ENCODE data around the gene TXNL4B.
"Not testable (repeated sequence)": the region's sequence is repeated elsewhere in the genome, so short reads cannot be mapped to it uniquely, and the experiment has no call there.

The TXNL4B gene

DNA sequence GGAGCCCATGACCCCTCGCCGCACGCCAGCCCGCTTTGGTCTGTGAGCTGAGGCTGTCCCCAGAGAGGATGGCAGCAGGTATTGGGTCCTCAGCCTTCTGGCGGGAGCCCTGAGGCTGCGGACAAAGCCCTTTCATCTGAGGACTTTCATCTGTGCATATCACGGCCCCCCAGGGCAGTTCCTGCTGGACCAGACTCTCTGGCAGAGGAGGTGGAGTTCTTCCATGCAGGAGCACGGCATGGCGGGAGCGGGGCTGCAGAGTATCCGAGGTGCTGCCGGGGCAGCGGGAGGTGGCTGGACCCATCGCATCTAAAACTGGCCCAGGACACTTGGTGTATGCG lies 19.0 kb upstream of the TXNL4B start:
- DNase-seq (ENCODE audit: low read depth in 2 of 2) = no peak

DNA sequence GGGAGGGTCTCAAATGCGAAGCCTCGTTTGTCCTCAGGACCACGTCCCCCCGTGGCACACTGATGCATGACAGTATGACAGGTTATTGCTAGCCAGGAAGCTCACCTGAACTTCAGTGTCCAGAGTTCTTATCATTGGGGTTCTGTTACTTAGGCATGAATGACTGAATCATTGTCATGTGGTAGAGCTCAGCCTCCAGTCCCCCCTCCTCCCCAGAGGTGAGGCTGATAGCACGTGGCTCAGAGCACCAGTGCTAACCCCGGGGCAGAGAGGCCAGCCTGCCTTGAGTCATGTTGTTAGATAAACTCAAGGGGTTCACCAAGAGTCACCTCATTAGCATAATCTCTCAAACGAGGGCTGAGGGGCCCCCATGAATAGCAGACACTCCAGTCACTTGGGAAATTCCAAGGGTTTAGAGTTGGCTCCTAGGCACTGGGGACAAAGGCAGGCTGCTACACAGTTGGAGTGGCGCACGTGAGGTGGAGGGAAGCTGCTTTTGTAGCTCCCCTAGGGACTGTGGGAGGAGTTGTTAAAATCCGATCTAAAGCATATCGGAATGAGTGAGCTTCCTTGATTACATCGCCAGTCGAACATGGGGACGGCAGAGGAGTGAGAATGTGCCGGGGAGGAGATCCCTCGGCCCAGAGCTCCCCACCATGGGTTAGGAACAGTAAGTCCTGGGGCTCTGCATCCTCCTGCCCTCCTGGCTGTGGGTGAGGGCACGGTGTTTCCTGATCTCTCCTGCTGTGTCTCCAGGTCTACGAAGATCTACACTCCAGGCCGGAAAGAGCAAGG lies 18.4 kb upstream of the TXNL4B start:
- DNase-seq (ENCODE audit: low read depth in 2 of 2) = no peak

DNA sequence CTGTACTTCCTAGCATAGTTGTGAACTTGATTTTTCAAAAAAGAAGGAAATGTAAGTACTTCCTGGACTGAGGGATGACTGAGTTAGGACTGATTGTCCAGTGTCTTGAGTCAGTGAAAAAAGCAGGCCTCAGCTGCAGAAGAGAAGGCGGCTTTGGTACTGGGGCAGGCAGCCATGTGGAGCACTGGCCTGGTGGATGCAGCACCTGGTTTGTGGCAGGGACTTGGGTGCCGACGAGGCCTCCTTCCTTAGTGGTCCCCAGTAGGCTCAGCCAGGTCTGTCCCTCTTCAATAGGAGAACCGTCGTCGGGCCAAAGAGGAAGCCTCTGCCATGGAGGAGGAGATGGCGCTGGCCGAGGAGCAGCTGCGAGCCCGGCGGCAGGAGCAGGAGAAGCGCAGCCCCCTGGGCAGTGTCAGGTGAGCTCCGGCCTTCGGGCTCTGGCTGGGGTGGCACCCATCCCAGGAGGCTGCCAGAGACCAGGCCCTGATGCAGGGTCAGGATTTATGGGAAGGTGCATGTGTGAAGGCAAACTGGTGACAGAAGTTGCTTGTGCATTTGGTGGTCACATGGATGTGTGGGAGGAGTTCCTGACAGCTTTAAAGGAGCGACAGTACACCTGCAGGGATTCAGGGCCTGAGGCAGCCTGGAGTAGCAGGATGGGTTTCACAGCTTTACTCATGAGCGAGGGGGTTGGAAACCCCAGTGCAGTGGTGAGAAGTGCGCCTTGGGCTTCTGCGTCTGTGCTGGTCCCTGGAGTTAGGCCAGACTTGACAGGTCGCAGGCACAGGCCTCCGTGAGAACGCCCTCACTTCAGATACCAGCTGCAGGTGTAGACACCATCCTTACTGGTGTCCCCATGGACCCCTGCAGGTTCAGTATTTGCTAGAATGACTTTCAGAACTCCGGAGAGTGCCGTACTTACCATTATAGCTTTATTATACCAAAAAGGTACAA lies 17.5 kb upstream of the TXNL4B start:
- DNase-seq (ENCODE audit: low read depth in 2 of 2) = no peak

DNA sequence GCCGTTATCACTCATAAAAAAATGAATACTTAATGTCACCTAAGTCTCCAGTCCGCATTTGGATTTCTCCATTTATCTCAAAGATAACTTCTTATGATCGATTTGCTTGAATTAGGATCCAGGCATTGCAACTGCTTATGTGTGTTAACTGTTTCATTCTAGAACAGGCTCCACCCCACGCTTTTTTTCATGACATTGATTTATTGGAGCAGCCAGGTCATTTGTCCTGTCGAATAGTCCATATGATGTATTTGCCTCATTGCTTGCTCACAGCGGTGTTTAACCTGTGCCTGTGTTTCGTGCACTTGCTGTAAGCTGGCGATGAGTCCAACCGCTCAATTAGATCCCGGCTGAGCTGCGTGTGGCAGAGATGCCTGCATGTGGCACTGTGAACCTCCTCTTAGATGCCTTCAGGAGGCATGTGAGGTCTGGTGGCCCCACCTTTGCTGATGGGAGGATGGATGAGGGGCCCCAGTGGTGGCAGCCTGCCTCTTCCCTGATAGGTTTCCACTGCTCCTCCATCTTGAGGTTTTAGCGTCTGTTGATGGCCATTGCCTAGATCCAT lies 16.6 kb upstream of the TXNL4B start:
- DNase-seq (ENCODE audit: low read depth in 2 of 2) = no peak

DNA sequence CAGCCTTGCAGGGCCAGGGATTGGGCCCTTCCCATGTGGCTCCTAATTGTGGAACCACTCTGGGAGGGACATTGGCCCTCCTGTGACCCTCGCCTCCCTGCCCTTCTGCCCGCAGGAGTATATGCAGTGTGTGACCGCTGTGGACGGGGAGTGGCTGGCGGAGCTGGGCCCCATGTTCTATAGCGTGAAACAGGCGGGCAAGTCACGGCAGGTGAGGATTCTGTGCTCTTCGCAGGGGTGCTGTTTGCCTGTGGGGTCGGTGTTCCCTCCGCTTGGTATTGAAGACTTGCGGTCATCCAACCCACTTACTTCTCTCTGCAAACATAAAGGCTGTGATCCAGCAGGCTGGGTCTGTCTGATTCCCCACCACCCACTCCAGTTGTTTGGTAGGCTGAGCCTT lies 15.9 kb upstream of the TXNL4B start:
- no peak for DNase-seq (ENCODE audit: low read depth in 2 of 2)

DNA sequence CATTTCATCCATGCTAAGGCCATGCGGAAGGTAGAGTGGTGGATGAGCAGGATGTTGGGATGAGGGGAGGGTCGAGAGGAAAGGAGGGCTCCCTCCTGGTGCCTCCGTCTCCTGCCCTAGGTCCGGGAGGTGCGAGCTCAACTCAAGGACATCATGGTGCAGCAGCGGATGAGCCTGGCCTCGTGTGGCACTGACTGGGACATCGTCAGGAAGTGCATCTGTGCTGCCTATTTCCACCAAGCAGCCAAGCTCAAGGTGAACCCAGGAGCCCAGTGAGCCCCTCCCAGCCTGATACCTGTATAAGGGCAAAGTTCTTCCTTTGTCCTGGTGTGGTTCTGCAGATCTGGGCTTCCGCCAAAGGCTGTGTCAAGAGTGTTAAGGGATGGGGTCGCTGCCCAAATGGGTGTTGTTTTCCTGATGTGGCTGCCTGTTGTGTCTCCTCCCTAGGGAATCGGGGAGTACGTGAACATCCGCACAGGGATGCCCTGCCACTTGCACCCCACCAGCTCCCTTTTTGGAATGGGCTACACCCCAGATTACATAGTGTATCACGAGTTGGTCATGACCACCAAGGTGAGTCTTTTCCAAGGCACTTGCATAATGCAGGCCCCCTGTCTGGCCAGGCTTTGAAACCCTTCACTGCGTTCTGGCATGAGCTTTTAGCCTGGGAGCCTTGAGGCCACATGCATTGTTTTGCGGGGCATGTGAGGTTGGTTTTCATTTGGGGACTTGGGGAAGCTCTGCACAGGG lies 15.1 kb upstream of the TXNL4B start:
- DNase-seq (ENCODE audit: low read depth in 2 of 2) = no peak

DNA sequence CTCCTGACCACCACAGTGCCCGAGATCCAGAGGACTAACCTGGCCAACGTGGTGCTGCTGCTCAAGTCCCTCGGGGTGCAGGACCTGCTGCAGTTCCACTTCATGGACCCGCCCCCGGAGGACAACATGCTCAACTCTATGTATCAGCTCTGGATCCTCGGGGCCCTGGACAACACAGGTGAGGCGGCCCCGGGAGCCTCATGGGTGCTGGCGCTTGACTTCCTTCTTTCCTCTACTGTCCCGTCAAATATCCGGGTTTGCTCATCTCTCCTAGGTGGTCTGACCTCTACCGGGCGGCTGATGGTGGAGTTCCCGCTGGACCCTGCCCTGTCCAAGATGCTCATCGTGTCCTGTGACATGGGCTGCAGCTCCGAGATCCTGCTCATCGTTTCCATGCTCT lies 14.0 kb upstream of the TXNL4B start:
- DNase-seq (ENCODE audit: low read depth in 2 of 2) = no peak

DNA sequence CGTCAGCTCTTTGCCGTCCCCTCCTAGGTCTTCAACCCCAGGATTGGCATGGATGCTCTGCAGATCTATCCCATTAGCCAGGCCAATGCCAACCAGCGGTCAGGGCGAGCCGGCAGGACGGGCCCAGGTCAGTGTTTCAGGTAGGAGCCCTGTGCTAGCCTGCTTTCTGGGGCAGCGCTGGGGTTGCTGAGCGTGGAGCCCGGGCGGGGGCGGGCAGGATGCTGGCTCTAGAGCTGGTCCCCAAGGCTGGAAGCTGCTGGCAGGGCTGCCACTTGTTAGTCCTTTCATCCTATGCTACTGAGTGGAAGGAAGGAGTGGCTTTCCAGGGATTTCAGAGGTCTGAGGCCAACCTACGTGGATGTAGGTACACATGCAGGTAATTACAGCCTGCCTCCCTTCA lies 12.6 kb upstream of the TXNL4B start:
- no peak for DNase-seq (ENCODE audit: low read depth in 2 of 2)

DNA sequence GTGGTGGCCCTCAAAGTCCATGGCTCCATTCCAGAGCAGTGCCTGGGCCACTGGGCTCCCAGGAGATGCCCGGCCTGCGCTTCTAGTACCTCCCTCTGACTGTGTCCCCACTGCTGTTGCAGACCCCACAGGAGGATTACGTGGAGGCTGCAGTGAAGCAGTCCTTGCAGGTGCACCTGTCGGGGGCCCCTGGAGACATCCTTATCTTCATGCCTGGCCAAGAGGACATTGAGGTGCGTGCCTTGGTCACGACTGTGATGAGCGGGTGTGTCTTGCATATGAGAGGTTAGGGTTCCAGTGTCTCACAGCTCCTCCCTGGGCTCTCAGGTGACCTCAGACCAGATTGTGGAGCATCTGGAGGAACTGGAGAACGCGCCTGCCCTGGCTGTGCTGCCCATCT lies 11.5 kb upstream of the TXNL4B start:
- DNase-seq (ENCODE audit: low read depth in 2 of 2) = no peak

DNA sequence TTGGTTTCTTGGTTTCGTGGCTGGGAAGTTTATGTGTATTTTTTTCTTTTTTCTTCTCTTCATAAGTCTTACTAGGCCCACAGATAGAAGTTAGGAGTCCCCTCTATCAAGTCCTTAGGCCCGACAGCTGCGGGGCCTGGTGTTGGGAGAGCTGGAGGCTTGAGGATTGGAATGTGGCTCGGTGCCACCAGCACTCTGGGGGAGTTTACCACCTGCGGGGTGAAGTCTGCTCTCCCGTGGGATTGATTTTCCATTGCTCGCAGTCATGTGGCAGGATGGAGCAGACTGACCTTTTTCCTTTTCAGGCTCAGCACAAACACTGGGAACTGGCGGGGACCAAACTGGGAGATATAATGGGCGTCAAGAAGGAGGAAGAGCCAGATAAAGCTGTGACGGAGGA lies 7.8 kb upstream of the TXNL4B start:
- no peak for DNase-seq (ENCODE audit: low read depth in 2 of 2)

DNA sequence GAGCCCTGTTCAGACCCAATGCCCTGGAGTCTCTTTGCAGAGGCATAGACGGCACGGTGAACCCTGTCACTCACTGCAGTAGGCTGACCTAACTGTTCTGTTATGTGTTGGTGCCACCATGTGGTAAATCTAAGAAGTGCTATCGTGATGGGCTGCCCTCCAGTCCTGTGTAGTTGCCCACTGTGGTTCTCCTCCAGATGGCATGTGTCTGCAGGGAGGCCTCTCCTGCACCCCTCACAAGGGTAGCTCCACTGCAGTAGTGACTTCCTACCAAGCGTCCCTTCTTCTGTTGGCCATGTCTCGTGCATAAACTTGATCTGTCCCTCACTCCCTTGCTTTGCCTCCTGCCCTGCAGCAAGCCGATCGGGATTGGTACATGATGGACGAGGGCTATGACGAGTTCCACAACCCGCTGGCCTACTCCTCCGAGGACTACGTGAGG lies 6.0 kb upstream of the TXNL4B start:
- DNase-seq (ENCODE audit: low read depth in 2 of 2) = peak; percentile 18 to 25

DNA sequence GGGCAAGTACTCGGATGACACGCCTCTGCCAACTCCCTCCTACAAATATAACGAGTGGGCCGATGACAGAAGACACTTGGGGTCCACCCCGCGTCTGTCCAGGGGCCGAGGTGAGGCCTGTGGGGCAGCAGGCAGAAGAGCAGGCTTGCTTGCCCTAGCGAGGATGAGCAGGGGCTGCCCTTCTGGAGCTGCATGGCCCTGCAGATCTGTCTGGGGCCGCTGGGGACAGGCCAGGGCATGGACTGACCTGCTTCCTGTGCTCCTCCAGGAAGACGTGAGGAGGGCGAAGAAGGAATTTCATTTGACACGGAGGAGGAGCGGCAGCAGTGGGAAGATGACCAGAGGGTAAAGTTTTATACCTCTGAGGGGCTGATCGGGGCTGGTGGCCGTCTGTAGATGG lies 5.5 kb upstream of the TXNL4B start:
- DNase-seq (ENCODE audit: low read depth in 2 of 2) = no peak

DNA sequence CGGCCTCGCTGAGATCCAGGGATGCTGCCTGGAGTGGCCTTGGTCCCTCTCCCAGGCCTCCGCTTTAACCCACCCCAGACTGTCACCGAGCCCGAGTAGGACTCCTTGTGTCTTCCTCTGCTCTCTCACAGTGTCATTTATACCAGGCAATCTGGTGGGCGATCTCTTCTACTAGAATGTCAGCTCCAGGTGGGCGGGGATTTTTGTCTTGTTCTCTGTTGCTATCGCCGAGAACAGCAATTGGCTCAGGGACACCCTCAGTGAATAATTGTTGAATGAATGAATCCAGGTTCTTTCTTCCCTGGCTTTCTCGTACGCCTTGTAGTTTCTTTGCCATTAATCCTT lies 818 bp upstream of the TXNL4B start:
- peak in 1 of 2 donors; percentile 26 for DNase-seq (ENCODE audit: low read depth in 2 of 2)

DNA sequence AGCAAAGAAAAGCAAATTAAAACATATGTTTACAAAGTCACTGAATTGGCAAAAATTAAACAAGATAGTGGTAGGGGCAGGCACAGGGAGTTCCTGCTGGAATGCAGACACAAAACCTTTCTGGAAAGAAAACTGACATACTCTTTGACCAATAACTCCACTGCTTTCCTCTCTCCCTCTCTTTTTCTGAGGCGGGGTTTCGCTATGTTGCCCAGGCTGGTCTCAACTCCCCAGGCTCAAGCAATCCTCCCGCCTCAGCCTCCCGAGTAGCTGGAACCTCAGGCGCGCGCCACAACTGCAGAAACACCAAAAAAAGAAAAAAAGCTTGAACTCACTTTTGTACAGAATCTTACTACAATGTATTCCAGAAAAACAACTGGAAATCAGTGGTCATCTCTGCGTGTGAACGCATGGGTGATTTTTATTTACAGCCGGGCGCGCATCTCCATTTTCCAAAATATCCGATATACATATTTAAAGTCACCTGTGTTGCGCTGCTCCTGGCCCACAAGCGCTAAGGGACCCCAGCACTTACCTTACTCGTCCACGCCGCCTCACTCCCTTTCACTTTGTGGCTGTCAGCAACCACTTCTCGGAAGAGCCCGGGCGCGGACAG lies 480 bp downstream of the TXNL4B start:
- no peak for DNase-seq (ENCODE audit: low read depth in 2 of 2)

DNA sequence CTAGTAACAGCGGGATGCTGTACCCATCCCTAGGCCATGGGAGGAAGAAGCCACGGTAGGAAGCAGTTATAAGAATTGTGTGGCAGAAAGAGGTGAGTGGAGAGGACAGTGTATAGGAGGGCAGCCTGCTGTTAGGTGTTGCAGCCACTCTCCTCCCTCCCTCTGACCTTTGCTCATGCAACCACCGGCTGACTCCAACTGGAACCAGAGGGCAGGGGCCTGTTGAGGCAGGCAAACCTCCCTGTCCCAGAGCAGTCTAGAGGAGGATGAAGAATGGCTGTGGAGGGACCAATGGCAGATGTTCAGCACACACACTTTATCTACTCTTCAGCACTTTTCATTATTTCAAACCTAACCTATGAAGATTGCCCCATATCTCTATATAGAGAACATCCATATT lies 2.2 kb downstream of the TXNL4B start:
- DNase-seq (ENCODE audit: low read depth in 2 of 2) = no peak

DNA sequence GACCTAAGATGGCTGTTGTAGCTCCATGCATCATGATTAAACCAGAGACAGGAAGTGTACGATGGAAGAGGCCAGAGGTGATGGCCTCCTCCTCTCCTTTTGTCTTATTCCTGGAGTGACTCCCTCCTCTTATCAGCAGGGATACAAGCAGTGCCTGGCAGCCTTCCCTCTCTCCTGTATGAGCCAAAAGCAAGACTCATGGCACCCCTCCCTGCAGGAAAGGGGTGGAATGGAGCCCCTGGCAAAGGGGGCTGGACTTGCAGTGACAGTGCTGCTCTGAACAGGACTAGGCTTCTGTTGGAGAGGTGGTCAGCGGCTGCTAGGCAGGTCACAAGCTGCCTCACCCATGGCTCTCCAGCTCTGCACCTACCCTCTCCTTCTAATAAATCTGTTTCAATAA lies 8.4 kb downstream of the TXNL4B start:
- DNase-seq (ENCODE audit: low read depth in 2 of 2) = no peak

DNA sequence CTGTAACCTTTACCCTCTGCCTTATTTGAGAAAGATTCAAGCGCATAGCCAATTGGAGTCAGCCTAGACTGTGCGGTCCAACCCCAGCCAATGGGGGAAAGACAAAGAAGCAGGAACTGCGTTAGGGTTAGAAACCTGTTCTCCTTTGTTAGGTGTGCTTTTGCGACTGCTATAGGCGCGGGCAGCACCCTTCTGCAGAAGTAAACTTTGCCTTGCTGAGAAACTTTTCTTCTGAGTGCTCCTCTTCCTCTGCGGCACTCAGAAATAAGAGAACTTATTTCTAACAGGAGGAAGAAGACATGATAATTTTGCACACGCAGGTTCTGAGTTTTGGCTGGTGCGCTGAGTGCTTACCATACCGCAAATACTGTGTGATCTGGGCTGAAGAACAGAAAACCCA lies 9.0 kb downstream of the TXNL4B start:
- DNase-seq (ENCODE audit: low read depth in 2 of 2) = no peak

DNA sequence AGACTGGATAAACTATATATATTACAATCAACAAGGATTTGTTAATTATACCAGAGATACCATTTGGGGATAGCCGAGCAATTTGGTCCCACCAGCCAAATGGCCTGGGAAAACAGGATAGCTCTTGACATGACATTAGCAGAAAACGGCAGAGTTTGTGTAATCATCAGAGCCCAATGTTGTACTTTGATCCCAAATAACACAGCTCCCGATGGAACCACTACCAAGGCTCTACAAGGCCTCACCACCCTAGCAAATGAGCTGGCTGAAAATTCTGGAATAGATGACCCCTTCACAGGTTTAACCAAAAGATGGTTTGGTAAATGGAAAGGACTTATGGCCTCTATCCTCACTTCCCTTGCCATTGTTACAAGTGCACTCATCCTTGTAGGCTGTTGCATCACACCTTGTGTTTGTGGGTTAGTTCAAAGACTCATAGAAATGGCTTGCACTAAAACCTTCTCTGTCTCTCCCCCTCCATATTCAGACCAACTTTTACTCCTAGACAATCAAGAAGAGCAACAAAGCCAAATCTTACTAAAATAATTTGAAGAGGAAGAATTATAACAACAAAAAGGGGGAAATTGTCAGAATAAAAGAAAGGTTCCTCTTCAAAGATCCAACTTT lies 9.5 kb downstream of the TXNL4B start:
- DNase-seq (ENCODE audit: low read depth in 2 of 2) = no peak

DNA sequence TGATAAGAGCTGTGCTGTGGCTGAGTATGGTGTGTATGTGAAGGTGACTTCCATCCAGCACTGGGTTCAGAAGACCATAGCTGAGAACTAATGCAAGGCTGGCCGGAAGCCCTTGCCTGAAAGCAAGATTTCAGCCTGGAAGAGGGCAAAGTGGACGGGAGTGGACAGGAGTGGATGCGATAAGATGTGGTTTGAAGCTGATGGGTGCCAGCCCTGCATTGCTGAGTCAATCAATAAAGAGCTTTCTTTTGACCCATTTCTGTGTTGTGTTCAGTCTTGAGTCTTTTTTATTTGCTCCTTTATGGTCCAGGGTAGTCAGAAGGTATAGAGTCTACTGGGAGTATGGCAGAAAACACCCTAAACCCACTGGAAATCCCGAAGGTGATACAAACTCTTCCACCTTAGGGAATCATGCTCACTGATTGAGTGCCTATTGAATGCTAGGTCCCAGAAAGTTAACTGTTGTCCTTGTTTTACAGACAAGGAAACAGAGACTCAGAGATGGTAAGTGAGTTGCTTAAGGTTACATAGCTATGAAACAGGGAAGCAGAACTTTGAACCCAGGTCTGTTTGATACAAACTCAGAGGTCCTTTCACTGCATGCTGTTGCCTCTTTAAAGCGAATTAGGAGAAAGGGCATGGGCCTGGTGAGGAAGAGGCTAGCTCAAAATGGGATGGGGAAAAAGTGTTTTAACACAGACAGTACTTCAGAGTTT lies 16.3 kb downstream of the TXNL4B start:
- not testable (repeated sequence) for DNase-seq (ENCODE audit: low read depth in 2 of 2)

DNA sequence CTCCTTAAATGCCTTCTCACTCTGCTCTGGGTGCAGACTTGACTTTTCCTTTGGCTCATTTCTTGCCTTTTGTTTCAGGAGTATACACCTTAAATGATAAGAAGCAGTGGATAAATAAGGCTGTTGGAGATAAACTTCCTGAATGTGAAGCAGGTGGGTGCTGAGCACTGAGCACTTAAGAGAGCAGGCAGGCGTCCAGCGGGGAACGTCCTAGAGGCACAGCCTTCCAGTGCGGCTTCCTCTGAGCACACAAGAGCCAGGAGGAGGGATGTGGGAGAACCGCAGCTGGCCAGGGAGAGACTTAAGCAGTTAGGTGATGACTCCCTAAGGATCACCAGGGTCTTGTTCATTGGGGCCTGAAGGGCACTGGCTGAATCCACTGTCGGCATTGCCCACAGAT lies 18.4 kb downstream of the TXNL4B start:
- DNase-seq (ENCODE audit: low read depth in 2 of 2) = not testable (repeated sequence)

All from activated CD4-positive, alpha-beta T cell treated with anti-CD3 and anti-CD28 coated beads for 24 hours (primary cell).